ENCODE measurements around the gene ALPK1. TPM values are rescaled to one million over a fixed set of nuclear protein-coding genes. Genes with fewer than 3 reads are reported as not detected.

Gene ALPK1
- polyA plus RNA-seq, 1 donor from 2014 or later, result 0.10 TPM

DNA sequence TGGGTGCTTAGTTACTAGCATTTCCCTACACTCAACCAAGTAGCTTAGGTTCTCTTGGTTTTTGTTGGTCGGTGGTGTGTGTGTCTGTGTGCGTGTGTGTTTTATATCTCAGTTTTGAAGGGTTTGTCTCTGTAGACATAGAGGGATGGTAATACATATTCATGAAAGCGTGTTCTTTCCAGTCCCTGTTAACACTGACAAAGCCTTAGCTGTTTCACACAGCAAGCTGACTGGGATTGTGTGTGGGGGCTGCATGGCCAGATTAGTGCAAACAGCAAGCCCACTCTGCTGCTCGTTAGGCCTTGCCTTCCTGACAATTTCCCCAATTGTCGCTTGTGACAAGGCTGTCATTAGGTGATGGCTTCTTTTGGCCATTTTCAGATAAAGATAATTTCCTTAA, 43.9 kb downstream of the ALPK1 start:
- Histone ChIP-seq H3K9ac (ENCODE audit: low read length) (no peak overlapping the region), H3F3A (ENCODE audit: insufficient read depth, low read length, poor library complexity, severe bottlenecking) (no peaks in the 10 kb centered on the region), H4K20me1 (ENCODE audit: insufficient read depth) (no peaks in the 10 kb centered on the region), H3K79me2 (replicated peaks; ENCODE audit: insufficient read depth, low read length) (no peaks in the 10 kb centered on the region), H3K36me3 (ENCODE audit: insufficient read depth, low read length) (no peaks in the 10 kb centered on the region), H3K9me2 (ENCODE audit: insufficient read depth, low read length) (no peaks in the 10 kb centered on the region), H3K4me2 (ENCODE audit: low read length) (no peak overlapping the region), H3K9me3 (ENCODE audit: low read length) (no peaks in the 10 kb centered on the region), H3K27me3 (ENCODE audit: insufficient read depth, low read depth, low read length) (no peaks in the 10 kb centered on the region), H3K4me3 (ENCODE audit: low read length) (no peak overlapping the region), H2AFZ (ENCODE audit: low read depth, low read length) (peak overlapping the region; percentile 7), H3K27ac (ENCODE audit: low read length) (no peak overlapping the region)
- TF ChIP-seq POLR2AphosphoS5 (IDR thresholded peaks at IDR 0.05), result no peak
- TF ChIP-seq RAD21 (conservative IDR thresholded peaks at IDR 0.05), result no peak
- TF ChIP-seq, protein P1, sequence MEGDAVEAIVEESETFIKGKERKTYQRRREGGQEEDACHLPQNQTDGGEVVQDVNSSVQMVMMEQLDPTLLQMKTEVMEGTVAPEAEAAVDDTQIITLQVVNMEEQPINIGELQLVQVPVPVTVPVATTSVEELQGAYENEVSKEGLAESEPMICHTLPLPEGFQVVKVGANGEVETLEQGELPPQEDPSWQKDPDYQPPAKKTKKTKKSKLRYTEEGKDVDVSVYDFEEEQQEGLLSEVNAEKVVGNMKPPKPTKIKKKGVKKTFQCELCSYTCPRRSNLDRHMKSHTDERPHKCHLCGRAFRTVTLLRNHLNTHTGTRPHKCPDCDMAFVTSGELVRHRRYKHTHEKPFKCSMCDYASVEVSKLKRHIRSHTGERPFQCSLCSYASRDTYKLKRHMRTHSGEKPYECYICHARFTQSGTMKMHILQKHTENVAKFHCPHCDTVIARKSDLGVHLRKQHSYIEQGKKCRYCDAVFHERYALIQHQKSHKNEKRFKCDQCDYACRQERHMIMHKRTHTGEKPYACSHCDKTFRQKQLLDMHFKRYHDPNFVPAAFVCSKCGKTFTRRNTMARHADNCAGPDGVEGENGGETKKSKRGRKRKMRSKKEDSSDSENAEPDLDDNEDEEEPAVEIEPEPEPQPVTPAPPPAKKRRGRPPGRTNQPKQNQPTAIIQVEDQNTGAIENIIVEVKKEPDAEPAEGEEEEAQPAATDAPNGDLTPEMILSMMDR (IDR thresholded peaks at IDR 0.05; ENCODE audit: poor library complexity, severe bottlenecking), result no peak
- no peak for TF ChIP-seq MXI1 (conservative IDR thresholded peaks at IDR 0.05; ENCODE audit: poor library complexity, severe bottlenecking)
- TF ChIP-seq SMC3 (conservative IDR thresholded peaks at IDR 0.05; ENCODE audit: poor library complexity), result no peak
- no peak for TF ChIP-seq EZH2 (IDR thresholded peaks at IDR 0.05; ENCODE audit: borderline replicate concordance, insufficient read depth, low read length, poor library complexity, severe bottlenecking)
- TF ChIP-seq EP300 (conservative IDR thresholded peaks at IDR 0.05; ENCODE audit: poor library complexity, severe bottlenecking), result no peak

DNA sequence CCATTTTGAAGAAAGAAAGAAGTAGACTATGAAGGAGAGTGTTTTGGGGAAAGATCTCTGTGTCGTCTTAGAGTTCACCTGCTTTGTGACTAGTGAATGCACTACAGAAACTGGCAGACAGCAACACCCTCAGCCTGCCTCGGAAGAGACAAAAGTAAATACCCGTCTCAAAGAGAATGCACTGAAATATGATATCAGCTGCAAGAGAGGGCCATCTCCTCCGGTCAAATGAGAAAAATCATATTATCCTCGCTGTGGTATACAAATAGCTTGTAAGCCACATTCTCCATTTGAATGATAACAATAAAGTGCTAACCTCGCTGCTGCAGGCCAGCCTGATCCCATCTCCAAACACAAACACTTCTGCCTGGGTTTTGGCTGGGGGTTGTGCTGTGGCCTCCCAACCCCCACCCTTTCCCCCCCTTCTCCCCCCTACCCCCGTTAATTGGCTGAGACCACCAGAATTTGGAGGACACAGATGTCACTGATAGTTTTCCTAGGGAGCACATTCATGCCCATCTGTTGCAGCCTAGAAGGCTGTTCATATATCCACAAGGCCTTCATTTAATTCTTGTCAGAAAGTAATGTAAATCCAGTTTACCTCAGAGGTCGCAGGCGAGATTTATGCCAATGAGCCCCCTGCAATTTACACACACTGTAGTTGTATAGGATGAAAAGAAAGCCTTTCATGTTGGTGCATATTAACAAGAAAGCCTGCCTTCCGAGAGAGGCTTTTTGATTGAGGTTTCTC, 46.3 kb downstream of the ALPK1 start:
- H3K4me2 ChIP-seq (ENCODE audit: low read length), result no peak overlapping the region
- no peak overlapping the region for H3K4me3 ChIP-seq (ENCODE audit: low read length)
- no peaks in the 10 kb centered on the region for H4K20me1 ChIP-seq (ENCODE audit: insufficient read depth)
- no peak overlapping the region for H2AFZ ChIP-seq (ENCODE audit: low read depth, low read length)
- no peaks in the 10 kb centered on the region for H3K9me2 ChIP-seq (ENCODE audit: insufficient read depth, low read length)
- H3K27ac ChIP-seq (ENCODE audit: low read length), result no peak overlapping the region
- no peaks in the 10 kb centered on the region for H3F3A ChIP-seq (ENCODE audit: insufficient read depth, low read length, poor library complexity, severe bottlenecking)
- no peaks in the 10 kb centered on the region for H3K79me2 ChIP-seq (replicated peaks; ENCODE audit: insufficient read depth, low read length)
- H3K9ac ChIP-seq (ENCODE audit: low read length), result no peak overlapping the region
- no peaks in the 10 kb centered on the region for H3K27me3 ChIP-seq (ENCODE audit: insufficient read depth, low read depth, low read length)
- TF ChIP-seq RAD21 (conservative IDR thresholded peaks at IDR 0.05) (no peak), SMC3 (conservative IDR thresholded peaks at IDR 0.05; ENCODE audit: poor library complexity) (no peak), EZH2 (IDR thresholded peaks at IDR 0.05; ENCODE audit: borderline replicate concordance, insufficient read depth, low read length, poor library complexity, severe bottlenecking) (no peak), TAF1 (IDR thresholded peaks at IDR 0.05; ENCODE audit: low read depth) (no peak), POLR2AphosphoS5 (IDR thresholded peaks at IDR 0.05) (no peak), MXI1 (conservative IDR thresholded peaks at IDR 0.05; ENCODE audit: poor library complexity, severe bottlenecking) (no peak), EP300 (conservative IDR thresholded peaks at IDR 0.05; ENCODE audit: poor library complexity, severe bottlenecking) (no peak)
- TF ChIP-seq, protein P2, sequence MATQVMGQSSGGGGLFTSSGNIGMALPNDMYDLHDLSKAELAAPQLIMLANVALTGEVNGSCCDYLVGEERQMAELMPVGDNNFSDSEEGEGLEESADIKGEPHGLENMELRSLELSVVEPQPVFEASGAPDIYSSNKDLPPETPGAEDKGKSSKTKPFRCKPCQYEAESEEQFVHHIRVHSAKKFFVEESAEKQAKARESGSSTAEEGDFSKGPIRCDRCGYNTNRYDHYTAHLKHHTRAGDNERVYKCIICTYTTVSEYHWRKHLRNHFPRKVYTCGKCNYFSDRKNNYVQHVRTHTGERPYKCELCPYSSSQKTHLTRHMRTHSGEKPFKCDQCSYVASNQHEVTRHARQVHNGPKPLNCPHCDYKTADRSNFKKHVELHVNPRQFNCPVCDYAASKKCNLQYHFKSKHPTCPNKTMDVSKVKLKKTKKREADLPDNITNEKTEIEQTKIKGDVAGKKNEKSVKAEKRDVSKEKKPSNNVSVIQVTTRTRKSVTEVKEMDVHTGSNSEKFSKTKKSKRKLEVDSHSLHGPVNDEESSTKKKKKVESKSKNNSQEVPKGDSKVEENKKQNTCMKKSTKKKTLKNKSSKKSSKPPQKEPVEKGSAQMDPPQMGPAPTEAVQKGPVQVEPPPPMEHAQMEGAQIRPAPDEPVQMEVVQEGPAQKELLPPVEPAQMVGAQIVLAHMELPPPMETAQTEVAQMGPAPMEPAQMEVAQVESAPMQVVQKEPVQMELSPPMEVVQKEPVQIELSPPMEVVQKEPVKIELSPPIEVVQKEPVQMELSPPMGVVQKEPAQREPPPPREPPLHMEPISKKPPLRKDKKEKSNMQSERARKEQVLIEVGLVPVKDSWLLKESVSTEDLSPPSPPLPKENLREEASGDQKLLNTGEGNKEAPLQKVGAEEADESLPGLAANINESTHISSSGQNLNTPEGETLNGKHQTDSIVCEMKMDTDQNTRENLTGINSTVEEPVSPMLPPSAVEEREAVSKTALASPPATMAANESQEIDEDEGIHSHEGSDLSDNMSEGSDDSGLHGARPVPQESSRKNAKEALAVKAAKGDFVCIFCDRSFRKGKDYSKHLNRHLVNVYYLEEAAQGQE (IDR thresholded peaks at IDR 0.05; ENCODE audit: borderline replicate concordance), result no peak
- TF ChIP-seq, protein P1 (IDR thresholded peaks at IDR 0.05; ENCODE audit: poor library complexity, severe bottlenecking), result no peak
- H3K9me3 ChIP-seq (ENCODE audit: low read length), result no peaks in the 10 kb centered on the region
- H3K36me3 ChIP-seq (ENCODE audit: insufficient read depth, low read length), result no peaks in the 10 kb centered on the region

Measured in neural cell (in vitro differentiated cells).